Stimulated activated CD4-positive, alpha-beta T cell treated with anti-CD3 and anti-CD28 coated beads, Interleukin-1b, Interleukin-23, amount 100 ng/mL, for 4 hours (primary cell): Measurements from ENCODE around the gene NAT10.
A peak's percentile ranks its signal among the peaks of the same experiment; 100 is the strongest.
"Not testable (repeated sequence)": the region's sequence is repeated elsewhere in the genome, so short reads cannot be mapped to it uniquely, and the experiment has no call there.

Source experiments
- DNase-seq, 2 donors: peaks; one replicate each; pipeline ENCODE4 v3.0.0-alpha.2; 2020; ENCODE audit warnings: low read depth in 2 of 2

NAT10 gene

GRCh38 chr11:34167961-34168360, 62.5 kb downstream of the NAT10 start:
- DNase-seq: no peak

- DNase-seq: no peak
These were observed 63.4 kb downstream of the NAT10 start for GRCh38 chr11:34168642-34169420.

GRCh38 chr11:34169686-34170085, 64.3 kb downstream of the NAT10 start:
- DNase-seq: no peak

- DNase-seq: no peak
These were observed 67.6 kb downstream of the NAT10 start for GRCh38 chr11:34173050-34173449.

- peak; percentile 78 to 82 for DNase-seq
These were observed 69.1 kb downstream of the NAT10 start for GRCh38 chr11:34174412-34175041.

GRCh38 chr11:34175284-34176019, 70.0 kb downstream of the NAT10 start:
- no peak for DNase-seq

GRCh38 chr11:34176751-34177209, 71.4 kb downstream of the NAT10 start:
- DNase-seq: no peak

GRCh38 chr11:34178209-34178821, 72.9 kb downstream of the NAT10 start:
- no peak for DNase-seq

- no peak for DNase-seq
These were observed 73.7 kb downstream of the NAT10 start for GRCh38 chr11:34179026-34179675.

- no peak for DNase-seq
These were observed 74.8 kb downstream of the NAT10 start for GRCh38 chr11:34180040-34180813.

GRCh38 chr11:34180814-34181165, 75.4 kb downstream of the NAT10 start:
- DNase-seq: not testable (repeated sequence)

GRCh38 chr11:34181251-34181650, 75.8 kb downstream of the NAT10 start:
- no peak for DNase-seq

GRCh38 chr11:34181856-34182405, 76.5 kb downstream of the NAT10 start:
- DNase-seq: no peak

- no peak for DNase-seq
These were observed 77.0 kb downstream of the NAT10 start for GRCh38 chr11:34182425-34182824.

- no peak for DNase-seq
These were observed 77.7 kb downstream of the NAT10 start for GRCh38 chr11:34182921-34183685.

- DNase-seq: no peak
These were observed 78.5 kb downstream of the NAT10 start for GRCh38 chr11:34183848-34184391.

- no peak for DNase-seq
These were observed 79.1 kb downstream of the NAT10 start for GRCh38 chr11:34184505-34185015.

GRCh38 chr11:34185926-34186841, 80.8 kb downstream of the NAT10 start:
- DNase-seq: no peak
